LoVo (cell line): Measurements from ENCODE around the gene SULT1B1.

Experiments
- DNase-seq: peaks from one replicate; pipeline ENCODE4 v3.0.0-alpha.2; 2016; ENCODE audit warnings: low spot score

SULT1B1 gene

GRCh38 chr4:69749771-69750170 lies 10.6 kb downstream of the SULT1B1 start:
- DNase-seq = no peak

GRCh38 chr4:69748173-69748572 lies 12.2 kb downstream of the SULT1B1 start:
- peak; percentile 34 for DNase-seq

GRCh38 chr4:69744157-69744478 lies 16.3 kb downstream of the SULT1B1 start:
- DNase-seq = no peak

- DNase-seq = no peak
Measured at GRCh38 chr4:69743476-69744156, 16.8 kb downstream of the SULT1B1 start.

- DNase-seq = no peak
Measured at GRCh38 chr4:69742596-69742995, 17.8 kb downstream of the SULT1B1 start.

GRCh38 chr4:69738872-69739271 lies 21.5 kb downstream of the SULT1B1 start:
- no peak for DNase-seq

- no peak for DNase-seq
Measured at GRCh38 chr4:69735119-69735518, 25.3 kb downstream of the SULT1B1 start.

GRCh38 chr4:69731847-69732246 lies 28.6 kb downstream of the SULT1B1 start:
- DNase-seq = no peak

GRCh38 chr4:69731241-69731640 lies 29.2 kb downstream of the SULT1B1 start:
- DNase-seq = no peak

- no peak for DNase-seq
Measured at GRCh38 chr4:69730002-69730401, 30.4 kb downstream of the SULT1B1 start.

GRCh38 chr4:69727926-69728325 lies 32.5 kb downstream of the SULT1B1 start:
- no peak for DNase-seq

GRCh38 chr4:69727426-69727825 lies 33.0 kb downstream of the SULT1B1 start:
- no peak for DNase-seq

- no peak for DNase-seq
Measured at GRCh38 chr4:69726971-69727370, 33.4 kb downstream of the SULT1B1 start.

GRCh38 chr4:69718396-69719271 lies 41.8 kb downstream of the SULT1B1 start:
- DNase-seq = peak; percentile 41

- DNase-seq = no peak
Measured at GRCh38 chr4:69717778-69718177, 42.6 kb downstream of the SULT1B1 start.

- DNase-seq = no peak
Measured at GRCh38 chr4:69716654-69717053, 43.8 kb downstream of the SULT1B1 start.

GRCh38 chr4:69714086-69714485 lies 46.3 kb downstream of the SULT1B1 start:
- DNase-seq = no peak

- no peak for DNase-seq
Measured at GRCh38 chr4:69713593-69713992, 46.8 kb downstream of the SULT1B1 start.

GRCh38 chr4:69710580-69710979 lies 49.8 kb downstream of the SULT1B1 start:
- no peak for DNase-seq

GRCh38 chr4:69708211-69708610 lies 52.2 kb downstream of the SULT1B1 start:
- no peak for DNase-seq

GRCh38 chr4:69707807-69708206 lies 52.6 kb downstream of the SULT1B1 start:
- peak; percentile 47 for DNase-seq

GRCh38 chr4:69702201-69702600 lies 58.2 kb downstream of the SULT1B1 start:
- DNase-seq = no peak

- DNase-seq = no peak
Measured at GRCh38 chr4:69701696-69702095, 58.7 kb downstream of the SULT1B1 start.
